GM18505 (cell line): ENCODE results near the gene THBS3.

Experiments
- ATAC-seq: cut with Tn5 transposase; IDR thresholded peaks from one replicate; pipeline ENCODE4 v1.9.1; 2021; ENCODE audit not compliant: unreplicated experiment
- POLR2A ChIP-seq: IDR thresholded peaks from 4 replicates; pipeline ENCODE4 v1.6.1; 2011; ENCODE audit warnings: borderline replicate concordance; ENCODE audit not compliant: insufficient read depth, insufficient read length; ENCODE audit errors: extremely low read depth

THBS3 gene

GRCh38 chr1:155182052-155182550 is 25.6 kb downstream of the THBS3 start:
- no peak for ATAC-seq
- no peak for TF ChIP-seq POLR2A

GRCh38 chr1:155181371-155182051 is 26.2 kb downstream of the THBS3 start:
- TF ChIP-seq POLR2A, result no peak
- no peak for ATAC-seq

GRCh38 chr1:155179112-155180031 is 28.3 kb downstream of the THBS3 start:
- no peak for TF ChIP-seq POLR2A
- ATAC-seq, result no peak

- TF ChIP-seq POLR2A, result no peak
- no peak for ATAC-seq
These were observed 29.1 kb downstream of the THBS3 start for GRCh38 chr1:155178441-155179111.

GRCh38 chr1:155177918-155178281 is 29.8 kb downstream of the THBS3 start:
- no peak for ATAC-seq

GRCh38 chr1:155177192-155177917 is 30.3 kb downstream of the THBS3 start:
- ATAC-seq, result no peak

More at GRCh38 chr1:155177918-155178281, 29.8 kb downstream of the THBS3 start:
- TF ChIP-seq POLR2A, result no peak

GRCh38 chr1:155176544-155177071 is 31.1 kb downstream of the THBS3 start:
- ATAC-seq, result no peak
- no peak for TF ChIP-seq POLR2A

More at GRCh38 chr1:155177192-155177917, 30.3 kb downstream of the THBS3 start:
- no peak for TF ChIP-seq POLR2A

- no peak for TF ChIP-seq POLR2A
- ATAC-seq, result no peak
These were observed 31.7 kb downstream of the THBS3 start for GRCh38 chr1:155175927-155176371.

GRCh38 chr1:155175281-155175926 is 32.3 kb downstream of the THBS3 start:
- no peak for ATAC-seq
- TF ChIP-seq POLR2A, result no peak

GRCh38 chr1:155174324-155175280 is 33.1 kb downstream of the THBS3 start:
- TF ChIP-seq POLR2A, result no peak
- ATAC-seq, result no peak

GRCh38 chr1:155173478-155174323 is 34.0 kb downstream of the THBS3 start, which contains the start of gene TRIM46:
TSS of gene TRIM46 (plus strand) at chr1:155173849. CDS start at chr1:155173967, 118 bp downstream.
- TF ChIP-seq POLR2A, result no peak

More at GRCh38 chr1:155173478-155174323, 34.0 kb downstream of the THBS3 start, which contains the start of gene TRIM46:
- ATAC-seq, result no peak
